GM23338 (cell line): ENCODE measurements around the gene RELN.

Experiments
- CREB1 ChIP-seq: fragments of 250-450 bp; sonication (Bioruptor Pico); IDR thresholded peaks from 2 replicates; pipeline ENCODE4 v1.5.0; 2020; ENCODE audit warnings: low read depth, mild to moderate bottlenecking, moderate library complexity
- EZH2 ChIP-seq: fragments of 200-600 bp; sonication (generic); IDR thresholded peaks from one replicate; pipeline ENCODE4 v1.8.0; 2017; ENCODE audit warnings: antibody characterized with exemption, mild to moderate bottlenecking, low read depth; ENCODE audit not compliant: unreplicated experiment
- JUNB ChIP-seq: IDR thresholded peaks from one replicate; pipeline ENCODE4 v1.6.1; 2016; ENCODE audit warnings: antibody characterized with exemption; ENCODE audit not compliant: unreplicated experiment
- POLR2AphosphoS5 ChIP-seq: IDR thresholded peaks from 2 replicates; pipeline ENCODE4 v1.6.1; 2016; ENCODE audit warnings: antibody characterized with exemption, low read depth
- STAT1 ChIP-seq: IDR thresholded peaks from one replicate; pipeline ENCODE4 v1.6.1; 2016; ENCODE audit warnings: antibody characterized with exemption; ENCODE audit not compliant: unreplicated experiment
- ZNF114 ChIP-seq: fragments of 250-450 bp; sonication (Bioruptor Pico); IDR thresholded peaks from 2 replicates; pipeline ENCODE4 v1.5.0; 2020; ENCODE audit warnings: mild to moderate bottlenecking, moderate library complexity
- ZNF331 ChIP-seq: fragments of 250-450 bp; sonication (Bioruptor Pico); IDR thresholded peaks from 2 replicates; pipeline ENCODE4 v1.5.0; 2020; ENCODE audit warnings: low read depth, mild to moderate bottlenecking, moderate library complexity
- TF ChIP-seq, protein P1 (sequence below), 2 experiments: fragments of 200-600 bp in 1 of 2; sonication (generic) in 1 of 2; conservative IDR thresholded peaks; 2 replicates each; pipeline versions ENCODE4 v1.5.1 to v1.6.1; 2016 to 2017; ENCODE audit warnings: antibody characterized with exemption in 2 of 2, low read depth in 2 of 2, mild to moderate bottlenecking in 2 of 2, moderate library complexity in 1 of 2
- TF ChIP-seq, protein P2 (sequence below): IDR thresholded peaks from one replicate; pipeline ENCODE4 v1.6.1; 2018; ENCODE audit warnings: antibody characterized with exemption; ENCODE audit not compliant: unreplicated experiment

DNA sequence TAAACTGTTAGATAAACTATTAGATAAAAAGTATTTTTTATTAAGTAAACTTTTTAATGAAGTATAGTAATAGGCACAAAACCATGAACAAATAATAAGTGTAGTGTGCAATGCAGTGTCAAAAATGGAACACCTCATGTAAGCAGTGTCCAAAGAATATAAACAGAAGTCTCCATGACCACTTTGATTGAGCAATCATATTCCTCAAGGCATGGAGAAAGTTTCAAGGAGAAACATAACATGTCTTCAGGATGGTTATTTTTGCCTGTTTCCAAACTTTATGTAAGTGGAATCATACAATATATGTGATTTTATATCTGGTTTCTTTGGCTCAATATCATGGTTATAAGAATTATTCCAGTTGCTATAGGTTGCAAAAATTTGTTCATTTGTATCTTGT is 6.1 kb upstream of the RELN start:
- TF ChIP-seq EZH2 (no peak), POLR2AphosphoS5 (no peak), JUNB (no peak), ZNF331 (CRISPR knock-in tag) (no peak), STAT1 (no peak), ZNF114 (CRISPR knock-in tag) (no peak), CREB1 (no peak)
- TF ChIP-seq, protein P1, sequence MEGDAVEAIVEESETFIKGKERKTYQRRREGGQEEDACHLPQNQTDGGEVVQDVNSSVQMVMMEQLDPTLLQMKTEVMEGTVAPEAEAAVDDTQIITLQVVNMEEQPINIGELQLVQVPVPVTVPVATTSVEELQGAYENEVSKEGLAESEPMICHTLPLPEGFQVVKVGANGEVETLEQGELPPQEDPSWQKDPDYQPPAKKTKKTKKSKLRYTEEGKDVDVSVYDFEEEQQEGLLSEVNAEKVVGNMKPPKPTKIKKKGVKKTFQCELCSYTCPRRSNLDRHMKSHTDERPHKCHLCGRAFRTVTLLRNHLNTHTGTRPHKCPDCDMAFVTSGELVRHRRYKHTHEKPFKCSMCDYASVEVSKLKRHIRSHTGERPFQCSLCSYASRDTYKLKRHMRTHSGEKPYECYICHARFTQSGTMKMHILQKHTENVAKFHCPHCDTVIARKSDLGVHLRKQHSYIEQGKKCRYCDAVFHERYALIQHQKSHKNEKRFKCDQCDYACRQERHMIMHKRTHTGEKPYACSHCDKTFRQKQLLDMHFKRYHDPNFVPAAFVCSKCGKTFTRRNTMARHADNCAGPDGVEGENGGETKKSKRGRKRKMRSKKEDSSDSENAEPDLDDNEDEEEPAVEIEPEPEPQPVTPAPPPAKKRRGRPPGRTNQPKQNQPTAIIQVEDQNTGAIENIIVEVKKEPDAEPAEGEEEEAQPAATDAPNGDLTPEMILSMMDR (conservative IDR thresholded peaks at IDR 0.05; ENCODE audit: low read depth in 2 of 2), result no peak
- TF ChIP-seq, protein P2, sequence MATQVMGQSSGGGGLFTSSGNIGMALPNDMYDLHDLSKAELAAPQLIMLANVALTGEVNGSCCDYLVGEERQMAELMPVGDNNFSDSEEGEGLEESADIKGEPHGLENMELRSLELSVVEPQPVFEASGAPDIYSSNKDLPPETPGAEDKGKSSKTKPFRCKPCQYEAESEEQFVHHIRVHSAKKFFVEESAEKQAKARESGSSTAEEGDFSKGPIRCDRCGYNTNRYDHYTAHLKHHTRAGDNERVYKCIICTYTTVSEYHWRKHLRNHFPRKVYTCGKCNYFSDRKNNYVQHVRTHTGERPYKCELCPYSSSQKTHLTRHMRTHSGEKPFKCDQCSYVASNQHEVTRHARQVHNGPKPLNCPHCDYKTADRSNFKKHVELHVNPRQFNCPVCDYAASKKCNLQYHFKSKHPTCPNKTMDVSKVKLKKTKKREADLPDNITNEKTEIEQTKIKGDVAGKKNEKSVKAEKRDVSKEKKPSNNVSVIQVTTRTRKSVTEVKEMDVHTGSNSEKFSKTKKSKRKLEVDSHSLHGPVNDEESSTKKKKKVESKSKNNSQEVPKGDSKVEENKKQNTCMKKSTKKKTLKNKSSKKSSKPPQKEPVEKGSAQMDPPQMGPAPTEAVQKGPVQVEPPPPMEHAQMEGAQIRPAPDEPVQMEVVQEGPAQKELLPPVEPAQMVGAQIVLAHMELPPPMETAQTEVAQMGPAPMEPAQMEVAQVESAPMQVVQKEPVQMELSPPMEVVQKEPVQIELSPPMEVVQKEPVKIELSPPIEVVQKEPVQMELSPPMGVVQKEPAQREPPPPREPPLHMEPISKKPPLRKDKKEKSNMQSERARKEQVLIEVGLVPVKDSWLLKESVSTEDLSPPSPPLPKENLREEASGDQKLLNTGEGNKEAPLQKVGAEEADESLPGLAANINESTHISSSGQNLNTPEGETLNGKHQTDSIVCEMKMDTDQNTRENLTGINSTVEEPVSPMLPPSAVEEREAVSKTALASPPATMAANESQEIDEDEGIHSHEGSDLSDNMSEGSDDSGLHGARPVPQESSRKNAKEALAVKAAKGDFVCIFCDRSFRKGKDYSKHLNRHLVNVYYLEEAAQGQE, result no peak
